HG03095 (cell line): Measurements from ENCODE around the gene LST1.
A peak's percentile ranks its signal among the peaks of the same experiment; 100 is the strongest.
"Not testable (repeated sequence)": the region's sequence is repeated elsewhere in the genome, so short reads cannot be mapped to it uniquely, and the experiment has no call there.

Experiments
- ATAC-seq: cut with Tn5 transposase; IDR thresholded peaks from one replicate; pipeline ENCODE4 v1.9.1; 2021; ENCODE audit warnings: moderate library complexity; ENCODE audit not compliant: unreplicated experiment

The LST1 gene

DNA sequence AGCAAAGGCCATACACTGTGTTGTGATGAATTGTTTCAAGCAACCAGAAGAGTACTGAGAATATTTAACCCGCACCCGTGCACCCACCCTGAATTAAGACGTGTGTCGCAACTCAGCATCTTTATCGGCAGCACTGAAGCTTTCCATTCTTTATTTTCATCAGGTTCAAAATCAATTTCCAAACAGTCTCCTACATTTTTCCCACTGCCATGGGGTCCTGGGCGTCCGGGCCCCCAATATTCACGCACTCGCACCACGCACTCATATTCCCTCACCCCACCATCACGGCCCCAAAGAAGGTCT lies 5.7 kb upstream of the LST1 start:
- no peak for ATAC-seq

DNA sequence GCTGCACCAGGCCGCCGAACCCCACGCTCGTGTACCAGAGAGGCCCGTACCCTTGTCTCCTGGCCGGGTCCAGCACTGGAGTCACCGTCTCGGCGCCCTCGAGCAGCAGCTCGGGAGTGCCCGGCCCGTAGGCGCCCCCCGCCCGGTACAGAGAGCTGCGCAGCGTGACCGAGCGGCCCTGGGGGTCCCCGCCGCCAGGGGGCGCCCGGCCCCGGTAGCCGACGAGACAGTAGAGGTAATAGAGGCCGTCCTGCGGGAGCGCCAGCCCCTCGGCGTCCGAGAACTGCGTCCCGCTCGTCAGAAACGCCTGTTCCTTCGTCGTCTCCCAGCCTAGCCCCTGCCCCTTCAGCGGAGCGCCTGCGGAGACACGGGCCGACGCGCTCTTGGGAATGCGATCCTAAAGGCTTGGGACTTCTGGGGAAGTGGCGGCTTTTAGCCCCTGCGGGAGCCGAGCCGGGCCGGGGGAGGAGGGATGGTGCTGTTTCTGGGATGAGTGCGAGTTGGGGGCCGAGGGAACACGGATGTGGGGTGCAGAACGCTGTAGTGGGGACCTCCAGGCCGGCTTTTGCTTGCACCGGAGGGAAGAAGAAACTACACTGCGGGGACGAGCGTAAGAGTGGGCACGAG lies 5.2 kb upstream of the LST1 start:
- peak; percentile 50 for ATAC-seq

DNA sequence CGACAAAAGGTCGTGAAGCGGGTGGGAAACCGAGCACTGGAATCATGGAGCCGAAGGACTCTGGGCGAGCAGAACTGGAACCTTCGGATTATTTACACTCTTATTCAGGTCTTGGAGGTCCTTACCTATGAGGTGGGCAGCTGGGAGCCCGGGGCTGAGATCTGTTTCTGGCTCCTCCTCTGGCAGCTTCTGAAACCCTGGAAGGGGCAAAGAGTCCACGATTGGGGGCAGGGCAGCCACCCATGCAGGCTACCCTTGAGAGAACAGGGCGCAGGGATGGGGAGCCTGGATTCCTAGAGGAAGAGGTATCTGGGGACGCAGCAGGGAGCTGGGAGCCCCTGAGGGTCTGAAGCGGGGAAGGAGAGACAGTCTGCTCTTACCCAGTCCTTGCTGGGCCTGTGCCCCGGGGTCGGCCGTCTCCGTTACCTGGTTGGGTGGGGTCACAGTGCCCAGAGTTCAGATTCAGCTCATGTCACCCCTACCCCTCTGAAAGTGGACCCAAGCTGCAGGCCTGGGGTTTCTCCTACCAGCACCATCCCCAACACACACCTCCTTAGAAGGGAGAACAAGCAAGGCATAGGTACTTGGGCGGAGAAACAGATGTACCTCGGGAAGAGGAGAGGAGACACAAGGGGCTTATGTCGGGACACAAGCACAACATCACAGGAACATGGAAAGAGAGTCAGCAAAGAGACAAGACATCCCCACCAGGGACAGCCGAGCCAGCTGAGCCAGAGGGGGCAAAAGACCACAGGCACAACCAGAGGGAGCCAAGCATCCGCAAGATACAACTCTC lies 4.4 kb upstream of the LST1 start:
- ATAC-seq, result no peak

DNA sequence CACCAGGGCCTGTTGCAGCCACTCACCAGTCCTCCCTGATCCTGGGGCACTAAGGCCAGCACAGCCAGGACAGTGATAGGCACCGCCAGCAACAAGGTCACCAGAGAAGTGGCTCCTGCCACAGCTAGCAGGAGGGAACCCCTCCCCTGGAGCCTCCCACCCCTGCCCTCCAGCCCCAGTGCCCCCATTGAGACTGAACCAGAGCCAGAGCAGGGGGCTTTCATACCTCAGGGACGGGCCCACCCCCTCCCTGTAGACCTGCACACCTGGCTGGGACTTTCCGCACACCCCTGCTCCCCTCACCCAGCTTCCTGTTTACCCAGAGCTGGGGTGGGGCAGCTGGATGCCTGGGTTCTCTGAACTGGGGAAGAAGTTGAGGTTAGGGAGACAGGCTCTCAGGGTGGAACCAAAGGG lies 3.8 kb upstream of the LST1 start, which contains the start of gene LTB:
Gene LTB, minus strand, starts transcription at position 195 of the 414 bp plus-strand sequence. Its CDS starts 7 bp downstream, at position 188.
- ATAC-seq, result no peak

DNA sequence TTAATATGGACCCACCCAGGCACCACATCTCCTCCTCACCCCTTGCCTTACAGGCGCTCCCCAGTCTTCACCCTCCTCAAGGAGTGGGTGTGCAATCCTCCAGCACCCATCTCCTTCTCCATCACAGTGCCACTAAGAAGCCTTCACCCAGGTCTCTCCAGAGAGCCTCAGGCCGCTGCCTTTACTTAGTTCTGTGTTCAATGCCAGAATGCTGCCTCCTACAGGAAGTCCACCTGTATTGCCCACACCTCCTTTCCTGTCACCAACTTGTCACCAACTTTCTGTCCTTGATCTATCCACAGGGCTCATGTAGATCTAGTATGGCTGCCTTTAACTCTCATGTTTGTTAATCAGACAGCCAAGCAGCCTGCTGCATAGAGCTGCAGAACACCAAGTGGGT lies 586 bp upstream of the LST1 start:
- no peak for ATAC-seq

DNA sequence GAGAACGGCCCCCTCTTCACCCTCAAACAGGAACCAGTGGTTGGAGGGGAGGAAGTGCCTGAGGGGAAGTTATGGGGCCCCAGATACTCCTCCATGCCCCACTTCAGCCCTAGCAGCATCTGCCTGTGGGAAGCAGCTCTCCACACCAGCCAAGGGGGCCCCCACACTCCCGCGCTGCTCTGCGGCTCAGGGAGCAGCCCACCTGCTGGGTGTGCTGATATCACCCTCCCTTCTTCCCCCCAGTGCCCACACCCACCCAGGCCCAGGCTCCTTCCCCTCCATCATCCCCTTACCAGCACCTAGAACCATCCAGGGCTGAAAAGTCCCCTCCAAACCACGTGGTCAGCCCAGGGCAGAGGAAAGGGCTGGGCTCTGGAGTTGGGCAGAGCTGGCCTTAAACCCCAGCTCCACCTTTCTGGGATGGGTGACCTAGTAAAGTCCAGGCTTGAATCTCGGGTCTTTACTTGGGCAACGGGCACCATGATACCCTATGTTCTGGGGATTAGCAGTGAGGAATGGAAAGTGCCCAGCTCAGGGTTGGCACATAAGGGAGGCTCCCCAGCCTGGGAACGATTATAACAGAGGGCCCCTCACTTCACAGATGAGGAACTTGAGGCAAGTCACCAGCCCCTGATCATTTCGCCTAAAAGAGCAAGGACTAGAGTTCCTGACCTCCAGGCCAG lies 663 bp downstream of the LST1 start:
- ATAC-seq, result no peak

DNA sequence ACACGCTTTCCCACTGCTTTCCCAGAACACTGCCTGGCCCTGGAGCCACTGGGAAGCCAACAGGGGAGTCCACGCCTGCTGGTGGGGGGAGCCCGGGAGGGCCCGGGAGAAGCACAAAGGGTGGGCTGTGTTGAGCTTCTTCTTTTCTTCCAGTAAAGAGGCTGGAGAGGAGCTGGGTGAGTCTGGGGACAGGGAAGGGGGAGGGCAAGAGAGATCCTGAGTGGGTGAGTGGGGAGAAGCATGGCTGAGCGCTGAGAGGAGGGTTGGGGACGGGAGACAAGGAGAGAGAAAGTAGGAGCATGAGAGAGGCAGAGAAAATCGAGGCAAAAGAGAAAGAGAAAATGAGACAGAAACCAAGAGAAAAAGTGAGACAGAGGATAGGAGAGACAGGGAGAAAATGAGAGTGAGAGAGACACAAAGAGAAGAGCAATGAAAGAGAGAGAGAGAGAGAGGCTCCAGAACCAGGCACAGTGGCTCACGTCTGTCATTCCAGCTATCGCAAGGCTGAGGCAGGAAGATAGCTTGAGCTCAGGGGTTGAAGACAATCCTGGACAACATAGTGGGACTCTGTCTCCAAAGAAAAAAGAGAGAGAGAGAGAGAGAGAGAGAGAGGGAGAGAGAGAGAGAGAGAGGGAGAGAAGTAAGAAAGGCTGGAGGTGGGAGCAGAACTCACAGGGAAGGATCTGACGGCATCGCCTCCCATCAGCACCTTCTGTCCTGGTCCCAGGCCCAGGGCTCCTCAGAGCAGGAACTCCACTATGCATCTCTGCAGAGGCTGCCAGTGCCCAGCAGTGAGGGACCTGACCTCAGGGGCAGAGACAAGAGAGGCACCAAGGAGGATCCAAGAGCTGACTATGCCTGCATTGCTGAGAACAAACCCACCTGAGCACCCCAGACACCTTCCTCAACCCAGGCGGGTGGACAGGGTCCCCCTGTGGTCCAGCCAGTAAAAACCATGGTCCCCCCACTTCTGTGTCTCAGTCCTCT lies 2.0 kb downstream of the LST1 start:
- no peak for ATAC-seq

DNA sequence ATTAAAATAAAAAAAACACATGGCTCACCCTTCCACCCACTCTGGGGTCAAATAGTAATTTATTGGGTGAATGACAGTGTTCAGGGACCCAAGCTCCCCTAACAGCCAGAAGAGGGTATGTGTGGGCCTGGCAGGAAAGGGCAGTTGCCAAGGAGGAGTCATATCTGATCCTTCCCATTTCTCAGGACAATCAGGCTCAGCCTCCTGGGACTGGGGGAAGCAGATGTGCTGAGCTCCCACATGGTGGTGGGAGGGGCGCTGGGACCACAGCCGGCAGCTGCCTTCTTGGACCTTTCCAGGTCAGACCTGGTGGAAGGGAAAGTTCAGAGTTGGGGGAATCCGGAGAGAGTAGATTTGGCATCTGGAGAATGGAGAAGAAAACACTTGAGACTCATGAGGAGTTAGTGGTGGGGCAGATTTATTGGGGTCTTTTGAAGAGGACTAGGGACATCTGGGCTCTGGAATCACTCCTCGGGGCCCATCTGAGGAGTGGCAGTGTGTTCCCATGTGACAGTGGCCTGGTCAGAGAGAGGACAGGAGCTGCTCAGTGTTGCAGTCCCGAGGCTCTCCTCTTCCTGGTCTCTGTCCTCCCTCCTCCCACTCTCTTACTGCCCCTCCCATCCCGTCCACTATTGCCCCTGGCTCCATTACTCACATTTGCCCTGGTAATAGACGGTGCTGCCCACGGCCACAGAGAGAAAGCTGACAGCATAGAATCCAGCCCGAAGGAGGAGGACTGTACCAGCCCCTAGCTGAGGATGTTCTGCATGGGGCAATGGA lies 3.0 kb downstream of the LST1 start:
- ATAC-seq, result no peak

DNA sequence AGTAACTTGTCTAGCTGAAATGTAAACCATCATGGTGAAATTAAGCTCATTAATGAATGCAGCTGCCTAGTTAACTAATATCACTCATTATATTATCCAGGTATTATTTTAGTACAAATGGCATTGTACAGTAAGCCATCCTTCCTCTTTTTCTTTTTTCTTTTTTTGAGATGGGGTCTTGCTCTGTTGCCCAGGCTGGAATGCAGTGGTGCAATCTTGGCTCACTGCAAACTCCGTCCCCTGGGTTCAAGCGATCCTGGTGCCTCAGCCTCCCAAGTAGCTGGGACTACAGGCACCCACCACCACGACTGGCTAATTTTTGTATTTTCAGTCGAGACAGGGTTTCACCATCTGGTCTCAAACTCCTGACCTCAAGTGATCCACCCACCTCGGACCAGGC lies 4.6 kb downstream of the LST1 start:
- ATAC-seq, result not testable (repeated sequence)

DNA sequence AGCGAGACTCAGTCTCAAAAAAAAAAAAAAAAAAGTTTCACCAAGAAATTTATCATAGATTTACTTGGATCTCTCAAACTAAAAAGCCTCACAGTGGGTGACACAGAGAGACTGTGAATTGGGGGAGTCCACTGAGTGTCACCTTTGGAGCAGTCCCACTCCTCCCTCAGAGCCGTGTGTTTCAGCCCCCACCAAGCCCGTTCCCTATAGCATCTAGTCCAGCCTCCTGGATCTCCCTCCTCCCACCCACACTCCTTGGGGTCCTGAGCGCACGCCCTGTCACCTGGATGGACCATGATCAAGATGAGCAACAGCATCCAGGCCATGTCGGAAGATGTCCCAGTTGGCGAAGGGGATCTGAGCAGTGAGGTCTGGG lies 6.3 kb downstream of the LST1 start:
- no peak for ATAC-seq

DNA sequence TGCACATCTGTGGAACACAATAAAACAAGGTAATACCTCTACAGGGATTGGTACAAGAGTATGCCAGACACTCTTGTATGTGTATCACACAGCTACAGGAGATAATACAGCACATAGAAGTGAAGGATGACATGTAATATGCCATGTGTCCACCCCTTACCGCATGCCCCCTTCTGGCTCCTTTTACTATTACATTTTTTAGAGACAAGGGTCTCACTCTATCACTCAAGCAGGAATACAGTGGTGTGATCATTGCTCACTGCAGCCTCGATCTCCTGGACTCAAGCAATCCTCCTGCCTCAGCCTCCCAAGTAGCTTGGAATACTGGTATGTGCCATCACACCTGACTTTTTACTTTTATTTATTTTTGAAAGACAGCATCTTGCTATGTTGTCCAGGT lies 10.9 kb downstream of the LST1 start:
- no peak for ATAC-seq

DNA sequence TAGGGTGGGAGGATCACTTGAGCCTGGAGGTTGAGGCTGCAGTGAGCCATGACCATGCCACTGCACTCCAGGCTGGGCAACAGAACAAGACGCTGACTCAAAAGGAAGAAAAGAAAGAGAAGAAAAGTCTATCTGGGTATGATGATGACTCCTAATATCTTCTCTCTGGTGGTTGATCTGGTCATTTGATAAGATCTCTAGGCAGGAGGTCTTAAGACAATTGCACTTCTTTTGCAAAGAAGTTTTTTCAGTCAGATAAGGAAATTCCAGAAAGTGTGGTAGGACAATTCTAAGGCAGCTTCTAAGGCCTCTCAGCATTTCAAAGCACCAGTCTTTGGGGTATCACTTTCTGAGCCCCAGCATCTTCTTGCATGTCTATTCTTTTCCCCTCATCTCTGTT lies 21.2 kb downstream of the LST1 start:
- ATAC-seq, result no peak

DNA sequence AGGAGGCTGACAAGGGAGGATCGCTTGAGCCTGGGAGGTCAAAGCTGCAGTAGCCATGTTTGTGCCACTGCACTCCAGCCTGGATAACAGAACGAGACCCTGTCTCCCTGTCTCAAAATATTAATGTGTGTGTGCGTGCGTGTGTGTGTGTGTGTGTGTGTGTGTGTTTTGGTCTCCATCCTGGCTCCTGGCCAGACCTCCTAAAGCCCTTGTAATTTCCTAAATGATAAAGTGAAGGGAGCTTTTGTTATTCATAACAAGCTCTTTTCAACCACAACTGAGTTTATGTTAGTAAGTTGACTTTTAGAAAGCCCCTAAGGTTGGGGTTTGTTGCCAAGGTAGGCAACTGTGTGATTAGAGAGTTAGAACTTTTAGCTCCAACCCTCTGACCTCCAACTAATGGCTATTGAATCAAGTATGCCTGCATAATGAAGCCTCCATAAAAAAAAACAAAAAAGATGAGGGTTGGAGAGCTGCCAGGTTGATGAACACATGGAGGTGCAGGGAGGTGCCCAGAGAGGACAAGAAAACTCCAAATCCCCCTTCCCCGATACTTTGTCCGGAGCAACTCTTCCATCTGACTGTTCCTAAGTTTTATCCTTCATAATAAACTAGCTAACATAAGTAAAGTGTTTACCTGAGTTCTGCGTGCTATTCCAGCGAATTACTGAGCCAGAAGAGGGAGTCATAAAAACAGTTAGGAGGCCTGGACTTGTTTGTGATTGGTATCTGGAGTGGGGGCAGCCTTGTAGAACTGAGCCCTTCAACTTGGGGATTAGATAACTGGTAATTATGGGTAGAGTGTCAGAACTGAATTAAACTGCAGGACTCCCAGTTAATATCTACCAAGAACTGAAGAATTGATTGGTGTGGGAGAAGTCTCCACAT lies 23.7 kb downstream of the LST1 start:
- ATAC-seq, result no peak

DNA sequence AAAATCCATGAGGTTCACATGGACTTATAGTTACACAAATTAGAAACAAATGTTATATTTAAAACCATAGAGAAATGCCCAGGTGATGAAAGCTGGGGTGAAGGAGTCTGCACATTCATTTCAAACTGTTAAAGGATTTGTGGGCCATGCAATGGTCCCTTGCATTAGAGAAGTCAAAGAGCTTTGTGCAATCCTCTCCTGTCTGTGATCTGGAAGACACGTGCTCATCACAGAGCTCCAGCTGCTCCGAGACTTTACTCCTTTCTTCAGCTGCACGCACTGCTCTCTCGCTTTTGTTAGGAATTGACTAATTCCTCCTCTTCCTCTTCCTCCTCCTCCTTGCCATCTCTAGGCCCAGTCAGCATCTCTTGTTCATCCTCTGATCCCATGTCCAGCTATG lies 24.9 kb downstream of the LST1 start:
- ATAC-seq, result no peak

DNA sequence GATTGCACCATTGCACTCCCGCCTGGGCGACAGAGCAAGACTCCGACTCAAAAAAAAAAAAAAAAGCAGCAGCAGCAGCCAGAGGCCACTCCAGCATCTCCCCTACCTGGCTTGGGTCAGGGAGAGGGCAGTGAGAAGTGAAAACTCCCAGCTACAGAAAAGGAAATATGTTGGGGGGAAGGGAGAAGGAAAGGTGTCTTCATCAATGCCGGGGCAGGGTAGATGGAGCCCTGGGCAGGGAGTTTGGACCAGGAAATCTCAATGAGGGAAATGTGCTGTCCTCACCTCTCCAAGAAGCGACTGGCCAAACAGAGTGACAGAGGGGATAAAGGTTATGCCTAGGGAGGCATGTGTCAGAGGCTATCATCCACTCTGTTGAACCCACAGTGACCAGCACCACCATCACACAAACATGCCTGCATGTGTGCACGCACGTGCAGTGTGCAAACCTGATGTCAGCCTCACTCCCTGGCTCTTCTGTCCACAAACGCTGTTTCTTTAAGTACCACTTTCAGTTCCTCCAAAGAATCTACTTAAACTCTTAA lies 28.1 kb downstream of the LST1 start:
- ATAC-seq, result no peak

DNA sequence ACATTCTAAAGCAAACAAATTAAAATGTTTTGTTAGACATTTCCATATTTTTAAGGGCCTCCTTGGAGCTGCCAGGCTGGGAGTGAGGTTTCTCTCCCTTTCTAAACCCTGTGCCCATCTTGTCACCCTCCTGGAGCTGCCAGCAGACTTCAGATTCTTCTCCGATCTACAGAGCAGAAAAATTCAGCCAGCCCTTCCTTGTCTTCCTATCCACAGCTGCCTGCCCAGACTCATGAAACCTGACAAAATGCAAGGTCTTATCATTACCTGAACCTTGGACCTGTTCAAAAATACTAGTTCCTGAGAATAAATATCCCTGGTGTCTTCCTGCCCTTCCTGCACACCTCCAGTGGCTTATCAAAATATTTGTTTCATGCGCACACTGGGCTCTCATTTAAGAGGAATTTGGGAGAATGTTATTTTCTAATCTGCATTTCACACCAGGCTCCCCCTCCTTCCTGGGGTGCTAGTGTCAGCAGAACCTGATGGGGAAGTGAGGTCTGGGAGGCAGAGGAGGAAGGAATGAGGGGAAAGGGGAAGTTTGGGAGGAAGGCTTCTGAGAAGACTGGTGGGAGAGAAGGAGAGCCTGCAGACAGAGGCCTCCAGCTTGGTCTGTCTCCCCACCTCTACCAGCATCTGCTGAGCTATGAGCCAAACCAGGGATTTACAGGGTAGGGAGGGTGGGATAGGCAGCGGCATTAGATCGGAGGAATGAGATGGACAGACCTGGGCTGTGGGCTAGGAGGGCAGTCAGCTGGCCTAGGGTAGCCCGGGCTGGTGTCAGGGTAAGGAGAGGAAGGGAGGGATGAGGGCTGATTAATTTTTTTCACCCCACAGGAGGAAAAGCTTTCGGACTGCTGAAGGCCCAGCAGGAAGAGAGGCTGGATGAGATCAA lies 28.9 kb downstream of the LST1 start, which contains the start of gene AIF1:
Gene AIF1, plus strand, starts transcription at position 551 of the 895 bp plus-strand sequence. Its CDS starts 96 bp downstream, at position 647.
- ATAC-seq, result no peak

DNA sequence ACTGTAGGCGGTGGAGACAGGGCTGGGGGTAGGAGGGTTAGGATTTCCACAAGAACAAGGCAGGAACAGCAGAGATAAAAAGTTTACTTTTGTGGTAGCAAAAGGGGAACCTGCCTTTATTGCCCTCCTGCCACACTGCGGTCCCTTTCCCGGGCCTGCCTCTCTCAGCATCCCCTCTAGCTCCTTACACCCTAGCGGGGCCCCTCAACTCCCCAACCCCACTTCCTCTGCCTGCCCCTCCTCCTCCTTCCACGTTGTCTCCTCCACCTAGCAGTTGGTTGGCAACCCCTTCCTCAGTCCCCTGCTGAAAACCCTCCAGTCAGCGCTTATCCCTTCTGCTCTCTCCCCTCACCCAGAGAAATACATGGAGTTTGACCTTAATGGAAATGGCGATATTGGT lies 29.7 kb downstream of the LST1 start:
- ATAC-seq, result no peak

DNA sequence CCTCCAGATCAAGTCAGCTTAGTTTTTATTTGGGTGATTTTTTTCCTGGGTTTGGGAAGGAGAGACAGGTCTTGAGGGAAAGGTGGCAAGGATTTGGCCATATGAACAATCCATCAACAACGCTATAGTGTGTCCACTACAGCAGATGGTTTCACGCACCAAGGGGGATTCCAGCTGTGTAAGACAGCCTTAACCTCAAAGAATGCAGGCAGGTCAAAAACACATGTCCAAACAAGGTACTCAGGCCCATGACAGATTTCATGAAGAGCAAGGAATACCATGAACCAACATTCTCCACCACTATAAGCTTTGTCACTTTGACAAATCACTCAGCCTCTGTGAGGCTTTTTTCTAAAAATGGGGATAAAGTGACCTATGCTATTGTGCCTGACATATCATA lies 30.9 kb downstream of the LST1 start:
- no peak for ATAC-seq
